RWPE2 (cell line): ENCODE measurements around the gene LOC128125822.
A peak's percentile ranks its signal among the peaks of the same experiment; 100 is the strongest.

Source experiments
- ATAC-seq: fragments of 200-7000 bp; cut with Tn5 transposase; 3 replicates; pipeline ENCODE4 v1.9.1; 2021; ENCODE audit warnings: low read depth
- DNase-seq: peaks from one replicate; pipeline ENCODE4 v3.0.0-alpha.2; 2020; ENCODE audit warnings: low spot score
- H3K27ac ChIP-seq: fragments of 450-650 bp; 2 replicates; pipeline ENCODE4 v1.5.1; 2017; ENCODE audit warnings: mild to moderate bottlenecking; ENCODE audit not compliant: poor library complexity, severe bottlenecking
- H3K27me3 ChIP-seq: fragments of 250-450 bp; sonication (Bioruptor Pico); 2 replicates; pipeline ENCODE4 v1.5.1; 2021; ENCODE audit warnings: mild to moderate bottlenecking, moderate library complexity; ENCODE audit not compliant: insufficient read depth, poor library complexity, severe bottlenecking
- H3K36me3 ChIP-seq: fragments of 250-450 bp; sonication (Bioruptor Pico); 2 replicates; pipeline ENCODE4 v1.5.1; 2020; ENCODE audit warnings: low read depth, mild to moderate bottlenecking, moderate library complexity
- H3K4me1 ChIP-seq: fragments of 250-450 bp; sonication (Bioruptor Pico); 2 replicates; pipeline ENCODE4 v1.5.1; 2021; ENCODE audit warnings: mild to moderate bottlenecking, moderate library complexity; ENCODE audit not compliant: insufficient read depth, poor library complexity, severe bottlenecking
- H3K4me3 ChIP-seq: fragments of 250-450 bp; sonication (Bioruptor Pico); 2 replicates; pipeline ENCODE4 v1.5.1; 2021; ENCODE audit warnings: mild to moderate bottlenecking, moderate library complexity; ENCODE audit not compliant: severe bottlenecking
- H3K9me3 ChIP-seq: fragments of 250-450 bp; sonication (Bioruptor Pico); 2 replicates; pipeline ENCODE4 v1.5.1; 2021; ENCODE audit warnings: mild to moderate bottlenecking, moderate library complexity; ENCODE audit not compliant: severe bottlenecking
- TF ChIP-seq, protein P1 (sequence below): fragments of 450-650 bp; IDR thresholded peaks from one replicate; pipeline ENCODE4 v1.5.1; 2017; ENCODE audit warnings: mild to moderate bottlenecking, moderate library complexity; ENCODE audit not compliant: poor library complexity, severe bottlenecking

Gene LOC128125822

GRCh38 chr6:63573899-63574553 is 1.7 kb downstream of the LOC128125822 start:
- no peaks in the 10 kb centered on the region for H3K9me3 ChIP-seq
- H3K27ac ChIP-seq, result peak overlapping the region; percentile 97
- H3K4me3 ChIP-seq, result peak overlapping the region; percentile 76
- DNase-seq, result no peak
- H3K4me1 ChIP-seq, result peaks cover 25% of the 10 kb centered on the region
- TF ChIP-seq, protein P1, sequence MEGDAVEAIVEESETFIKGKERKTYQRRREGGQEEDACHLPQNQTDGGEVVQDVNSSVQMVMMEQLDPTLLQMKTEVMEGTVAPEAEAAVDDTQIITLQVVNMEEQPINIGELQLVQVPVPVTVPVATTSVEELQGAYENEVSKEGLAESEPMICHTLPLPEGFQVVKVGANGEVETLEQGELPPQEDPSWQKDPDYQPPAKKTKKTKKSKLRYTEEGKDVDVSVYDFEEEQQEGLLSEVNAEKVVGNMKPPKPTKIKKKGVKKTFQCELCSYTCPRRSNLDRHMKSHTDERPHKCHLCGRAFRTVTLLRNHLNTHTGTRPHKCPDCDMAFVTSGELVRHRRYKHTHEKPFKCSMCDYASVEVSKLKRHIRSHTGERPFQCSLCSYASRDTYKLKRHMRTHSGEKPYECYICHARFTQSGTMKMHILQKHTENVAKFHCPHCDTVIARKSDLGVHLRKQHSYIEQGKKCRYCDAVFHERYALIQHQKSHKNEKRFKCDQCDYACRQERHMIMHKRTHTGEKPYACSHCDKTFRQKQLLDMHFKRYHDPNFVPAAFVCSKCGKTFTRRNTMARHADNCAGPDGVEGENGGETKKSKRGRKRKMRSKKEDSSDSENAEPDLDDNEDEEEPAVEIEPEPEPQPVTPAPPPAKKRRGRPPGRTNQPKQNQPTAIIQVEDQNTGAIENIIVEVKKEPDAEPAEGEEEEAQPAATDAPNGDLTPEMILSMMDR, result peak; percentile 84
- H3K27me3 ChIP-seq, result no peaks in the 10 kb centered on the region
- ATAC-seq, result no peak
- H3K36me3 ChIP-seq, result peaks cover 66% of the 10 kb centered on the region

- peaks cover 25% of the 10 kb centered on the region for H3K4me1 ChIP-seq
- peak overlapping the region; percentile 97 for H3K27ac ChIP-seq
- peaks cover 71% of the 10 kb centered on the region for H3K36me3 ChIP-seq
- TF ChIP-seq, protein P1, result peak; percentile 60
- DNase-seq (no peak), ATAC-seq (no peak)
- H3K9me3 ChIP-seq, result no peaks in the 10 kb centered on the region
- H3K4me3 ChIP-seq, result peak overlapping the region; percentile 76
- H3K27me3 ChIP-seq, result no peaks in the 10 kb centered on the region
Observed at GRCh38 chr6:63574554-63574900, 2.2 kb downstream of the LOC128125822 start.

DNA sequence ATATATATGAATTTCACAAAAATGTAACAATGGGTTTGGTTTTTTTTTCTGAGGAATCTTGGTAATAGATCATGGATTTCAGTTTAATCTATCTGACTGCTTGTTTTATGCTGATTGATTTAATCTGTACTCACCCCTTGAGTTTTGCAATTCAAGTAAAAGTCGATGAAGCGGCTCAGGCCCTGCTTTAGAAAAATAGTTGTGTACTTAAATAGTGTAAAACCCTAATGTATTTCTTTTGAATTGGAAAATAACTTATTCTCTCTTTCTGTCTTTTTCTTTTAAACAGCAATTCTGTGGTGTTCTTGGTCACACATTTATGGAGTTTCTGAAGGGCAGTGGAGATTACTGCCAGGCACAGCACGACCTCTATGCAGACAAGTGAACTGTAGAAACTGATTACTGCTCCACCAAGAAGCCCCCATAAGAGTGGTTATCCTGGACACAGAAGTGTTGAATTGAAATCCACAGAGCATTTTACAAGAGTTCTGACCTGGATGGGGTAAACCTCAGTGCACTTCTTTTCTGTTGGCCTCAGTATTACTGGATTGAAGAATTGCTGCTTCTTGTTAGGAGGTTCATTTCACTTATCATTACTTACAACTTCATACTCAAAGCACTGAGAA is 4.0 kb downstream of the LOC128125822 start:
- DNase-seq (no peak), ATAC-seq (no peak)
- H3K36me3 ChIP-seq, result peaks cover 88% of the 10 kb centered on the region
- no peak overlapping the region for H3K27ac ChIP-seq
- no peaks in the 10 kb centered on the region for H3K9me3 ChIP-seq
- peaks cover 11% of the 10 kb centered on the region for H3K4me1 ChIP-seq
- H3K27me3 ChIP-seq, result no peaks in the 10 kb centered on the region
- TF ChIP-seq, protein P1, result no peak
- no peak overlapping the region for H3K4me3 ChIP-seq

- no peaks in the 10 kb centered on the region for H3K9me3 ChIP-seq
- ATAC-seq, result no peak
- DNase-seq, result no peak
- H3K4me3 ChIP-seq, result no peak overlapping the region
- H3K36me3 ChIP-seq, result peaks cover 97% of the 10 kb centered on the region
- H3K4me1 ChIP-seq, result peaks cover 10% of the 10 kb centered on the region
- TF ChIP-seq, protein P1, result no peak
- no peak overlapping the region for H3K27ac ChIP-seq
- H3K27me3 ChIP-seq, result no peaks in the 10 kb centered on the region
Observed at GRCh38 chr6:63576985-63577712, 4.9 kb downstream of the LOC128125822 start.
